ENCODE measurements around the gene SNRNP70.
A peak's percentile ranks its signal among the peaks of the same experiment; 100 is the strongest.

The SNRNP70 gene

GRCh38 chr19:49148044-49148682 is 62.9 kb downstream of the SNRNP70 start:
- DNase-seq (ENCODE audit: low spot score) = no peak

- peak; percentile 84 for DNase-seq (ENCODE audit: low spot score)
These were observed 63.8 kb downstream of the SNRNP70 start for GRCh38 chr19:49148784-49149651.

- peak; percentile 77 for DNase-seq (ENCODE audit: low spot score)
These were observed 64.4 kb downstream of the SNRNP70 start for GRCh38 chr19:49149652-49150105.

DNA sequence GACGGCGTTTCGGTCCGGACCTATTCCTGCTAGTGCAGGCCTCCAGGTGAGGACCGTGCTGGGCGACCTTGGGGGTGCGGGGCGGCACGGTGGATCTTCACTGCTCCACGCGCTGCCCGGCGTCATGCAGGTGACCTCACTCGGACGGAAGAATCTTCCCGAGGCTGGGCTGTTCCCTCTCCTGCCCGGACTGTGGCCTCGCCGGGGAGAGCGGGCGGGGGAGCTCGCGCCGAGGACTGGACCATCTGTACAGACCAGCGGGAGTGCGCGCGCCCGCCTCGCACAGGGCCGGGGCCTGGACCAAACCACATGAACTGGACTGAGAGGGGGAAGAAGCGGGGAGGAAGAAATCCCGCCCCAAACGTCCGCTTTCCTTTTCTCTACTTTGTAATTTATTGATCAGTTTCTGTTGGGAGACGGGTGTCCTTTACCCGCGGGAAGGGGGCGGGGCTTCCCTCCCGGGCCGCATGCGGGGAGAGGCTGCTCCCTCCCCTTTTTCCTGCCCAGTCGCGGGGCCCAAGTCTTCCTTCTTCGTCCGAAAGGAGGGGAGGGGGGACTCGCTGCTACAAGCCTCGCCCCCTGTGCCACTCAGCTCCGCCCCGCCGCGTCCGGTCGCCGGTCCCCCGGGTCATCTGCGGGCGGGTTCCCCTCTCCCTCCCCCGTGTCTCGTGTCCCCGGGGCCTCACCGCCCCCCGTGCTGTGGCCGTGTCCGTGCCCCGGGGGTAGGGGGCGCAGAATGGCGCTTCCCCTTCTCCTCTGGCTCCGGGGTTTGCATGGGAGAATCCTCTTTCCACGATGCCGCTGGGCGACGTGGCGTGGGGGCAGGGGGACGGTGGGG is 65.1 kb downstream of the SNRNP70 start:
- peak; percentile 63 for DNase-seq (ENCODE audit: low spot score)

DNA sequence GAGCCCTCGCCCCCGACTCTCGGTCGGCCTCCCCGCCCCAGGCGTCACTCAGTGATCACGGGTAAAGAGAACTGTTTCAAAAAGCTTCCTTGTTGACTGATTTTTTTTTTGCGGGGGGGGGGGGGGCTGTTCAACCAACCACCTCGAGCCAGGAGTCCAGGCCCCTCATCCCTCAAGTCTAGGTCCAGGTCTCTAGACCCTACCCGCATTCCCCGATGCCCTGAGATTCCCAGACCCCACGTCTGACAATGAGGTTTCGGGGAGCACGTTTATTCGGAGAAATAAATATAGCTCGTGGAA is 65.6 kb downstream of the SNRNP70 start:
- no peak for DNase-seq (ENCODE audit: low spot score)

GRCh38 chr19:49151267-49152118 is 66.2 kb downstream of the SNRNP70 start:
- no peak for DNase-seq (ENCODE audit: low spot score)

- DNase-seq (ENCODE audit: low spot score) = no peak
These were observed 66.9 kb downstream of the SNRNP70 start for GRCh38 chr19:49152119-49152550.

DNA sequence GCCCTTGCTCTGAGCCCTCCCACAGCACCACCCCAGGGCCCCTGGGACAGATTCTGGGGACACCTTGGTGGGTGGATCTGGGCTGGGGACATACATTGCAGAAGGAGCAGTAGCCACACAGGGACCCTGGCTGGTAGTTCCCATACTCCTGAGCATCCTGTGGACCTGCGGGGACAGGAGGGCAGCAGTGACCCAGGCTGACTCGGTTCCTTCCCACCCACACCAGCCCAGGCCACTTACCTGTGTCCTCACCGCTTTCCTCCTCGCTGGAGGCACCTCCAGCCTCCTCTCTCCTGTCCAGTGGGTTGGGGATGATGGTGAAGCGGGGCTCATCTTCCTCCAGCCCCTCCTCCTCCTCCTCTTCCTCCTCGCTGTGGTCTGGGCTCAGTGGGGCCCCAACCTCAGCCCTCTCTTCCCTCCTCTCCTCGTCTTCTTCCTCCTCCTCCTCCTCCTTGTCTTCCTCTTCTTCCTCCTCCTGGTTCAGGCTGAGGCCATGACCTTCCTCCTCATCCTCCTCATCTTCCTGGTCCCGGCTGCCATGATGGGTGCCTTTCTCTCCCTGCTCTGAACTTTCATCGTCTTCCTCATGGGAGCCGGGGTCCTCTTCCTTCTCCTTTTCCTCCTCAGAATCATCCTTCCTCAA is 68.0 kb downstream of the SNRNP70 start:
- no peak for DNase-seq (ENCODE audit: low spot score)

DNA sequence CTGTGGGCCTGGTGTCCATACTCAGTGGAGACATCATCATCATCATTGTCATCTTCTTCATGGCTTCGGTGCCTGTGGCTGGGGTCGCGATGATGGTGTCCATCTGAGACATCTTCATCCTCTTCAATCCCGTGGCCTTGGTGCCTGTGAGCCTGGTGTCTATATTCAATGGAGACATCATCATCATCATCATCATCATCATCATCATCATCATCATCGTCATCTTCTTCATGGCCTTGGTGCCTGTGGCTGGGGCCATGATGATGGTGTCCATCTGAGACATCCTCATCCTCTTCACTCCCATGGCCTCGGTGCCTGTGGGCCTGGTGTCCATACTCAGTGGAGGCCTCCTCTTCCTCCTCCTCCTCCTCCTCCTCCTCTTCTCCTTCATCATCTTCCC is 69.0 kb downstream of the SNRNP70 start:
- DNase-seq (ENCODE audit: low spot score) = no peak

DNA sequence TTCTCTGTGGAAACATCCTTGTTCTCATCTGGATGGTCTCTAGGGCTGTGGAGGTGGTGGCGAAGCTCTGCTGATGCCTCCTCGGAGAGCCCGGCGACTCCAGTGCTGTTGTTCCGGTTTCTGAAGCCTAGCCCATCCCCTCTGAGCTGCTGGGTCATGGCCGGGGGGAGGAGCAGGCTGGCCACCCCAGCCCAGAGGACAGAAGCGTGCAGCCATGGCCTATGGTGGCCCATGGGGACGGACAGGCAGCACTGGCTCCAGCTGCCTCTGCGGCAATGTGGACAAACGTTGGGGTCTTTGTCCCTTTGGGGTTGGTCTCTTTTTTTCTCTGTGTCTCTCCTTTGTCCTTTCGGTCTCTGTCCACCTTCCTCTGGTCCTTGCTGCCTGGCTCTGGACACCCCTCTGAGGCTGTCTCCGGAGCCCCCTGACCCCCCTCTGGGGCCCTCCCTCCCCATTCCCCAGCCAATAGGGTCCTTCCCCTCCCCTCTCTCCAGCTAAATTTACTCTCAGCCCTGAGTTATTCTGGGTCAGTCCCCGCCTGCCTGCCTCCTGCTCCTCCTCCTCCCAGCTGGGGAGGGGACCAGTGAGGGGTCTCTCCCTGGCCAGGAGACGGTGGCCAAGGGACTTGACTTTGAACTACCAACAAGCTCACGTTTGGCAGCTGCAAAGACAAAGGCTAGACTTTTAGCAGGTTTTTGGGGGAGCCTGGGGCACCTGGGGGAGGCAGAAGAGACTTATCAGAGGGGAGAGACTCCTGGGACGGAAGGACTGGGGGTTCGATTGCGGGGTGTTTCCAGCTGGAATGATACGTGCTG is 70.0 kb downstream of the SNRNP70 start, which contains the start of gene HRC:
Gene HRC, minus strand, starts transcription at position 392 of the 815 bp plus-strand sequence. Its CDS starts 159 bp downstream, at position 233.
- DNase-seq (ENCODE audit: low spot score) = no peak

GRCh38 chr19:49155820-49156346 is 70.6 kb downstream of the SNRNP70 start:
- DNase-seq (ENCODE audit: low spot score) = no peak

DNA sequence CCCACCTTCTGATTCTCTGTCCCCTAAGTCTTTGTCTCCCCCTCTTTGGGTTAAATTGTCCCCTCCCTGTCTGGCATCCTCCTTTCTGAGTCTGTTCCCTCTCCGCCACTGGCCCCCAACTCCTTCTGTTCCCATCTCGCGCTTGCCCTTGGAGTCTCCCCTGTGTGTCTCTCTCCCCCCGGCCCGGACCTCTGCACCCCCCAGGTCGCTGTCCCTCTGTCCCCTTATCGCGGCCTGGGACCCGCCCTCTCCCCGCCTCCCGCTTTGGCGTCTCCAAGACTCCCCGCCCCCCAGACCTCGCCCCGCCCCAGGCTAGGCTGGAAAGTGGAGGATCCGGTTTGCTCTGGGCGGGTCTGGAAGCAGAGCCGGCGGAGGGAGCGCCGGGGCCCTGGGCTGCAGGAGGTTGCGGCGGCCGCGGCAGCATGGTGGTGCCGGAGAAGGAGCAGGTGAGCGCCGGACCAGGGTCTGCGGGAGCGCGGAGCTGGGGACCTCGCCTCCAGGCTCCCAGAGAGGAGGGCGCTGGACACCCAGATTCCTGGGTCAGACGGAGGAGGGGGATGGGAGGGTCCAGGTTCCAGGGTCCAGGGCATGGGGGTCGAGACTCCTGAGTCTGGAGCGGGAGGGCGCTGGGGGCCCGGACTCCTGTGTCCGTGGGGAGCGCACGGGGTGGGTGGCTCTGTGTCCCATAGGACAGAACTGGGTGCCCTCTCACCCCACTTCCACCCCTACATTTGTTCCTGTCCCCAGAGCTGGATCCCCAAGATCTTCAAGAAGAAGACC is 72.4 kb downstream of the SNRNP70 start, which contains the start of gene TRPM4:
Gene TRPM4, plus strand, starts transcription at position 348 of the 780 bp plus-strand sequence. Its CDS starts 75 bp downstream, at position 423.
- peak; percentile 67 for DNase-seq (ENCODE audit: low spot score)
